H9 (cell line): ENCODE data around the gene AIPL1. TPM values are rescaled to one million over a fixed set of nuclear protein-coding genes. Genes with fewer than 3 reads are reported as not detected.

Experiments used
- DNase-seq: peaks from one replicate; pipeline ENCODE4 v3.0.0-alpha.2; 2017
- H2AFZ ChIP-seq: one replicate; pipeline ENCODE4 v1.6.1; 2013; ENCODE audit warnings: mild to moderate bottlenecking, low read length, control low read depth, moderate library complexity
- H2AK5ac ChIP-seq: 2 replicates; pipeline ENCODE4 v1.6.1; 2013; ENCODE audit warnings: low read length, control low read depth, mixed read lengths; ENCODE audit not compliant: insufficient read length
- H2BK120ac ChIP-seq: one replicate; pipeline ENCODE4 v1.6.1; 2013; ENCODE audit warnings: low read depth, mild to moderate bottlenecking, low read length, control low read depth, inconsistent platforms; ENCODE audit not compliant: poor library complexity, severe bottlenecking
- H2BK12ac ChIP-seq: 2 replicates; pipeline ENCODE4 v1.6.1; 2013; ENCODE audit warnings: low read length, control low read depth, mixed read lengths, low read depth; ENCODE audit not compliant: insufficient read length
- H2BK15ac ChIP-seq: 2 replicates; pipeline ENCODE4 v1.6.1; 2013; ENCODE audit warnings: low read depth, low read length, control low read depth
- H2BK20ac ChIP-seq: one replicate; pipeline ENCODE4 v1.6.1; 2013; ENCODE audit warnings: low read depth, mild to moderate bottlenecking, low read length, control low read depth, inconsistent platforms; ENCODE audit not compliant: poor library complexity, severe bottlenecking
- H2BK5ac ChIP-seq: 2 replicates; pipeline ENCODE4 v1.6.1; 2013; ENCODE audit warnings: low read length, control low read depth, mixed read lengths; ENCODE audit not compliant: insufficient read length
- H3K14ac ChIP-seq: 2 replicates; pipeline ENCODE4 v1.6.1; 2013; ENCODE audit warnings: low read length, control low read depth; ENCODE audit not compliant: insufficient read depth
- H3K18ac ChIP-seq: 2 replicates; pipeline ENCODE4 v1.6.1; 2013; ENCODE audit warnings: low read depth, mild to moderate bottlenecking, mixed read lengths, low read length, control low read depth; ENCODE audit not compliant: insufficient read length
- H3K23ac ChIP-seq: 2 replicates; pipeline ENCODE4 v1.6.1; 2013; ENCODE audit warnings: low read length, control low read depth, mixed read lengths, low read depth; ENCODE audit not compliant: insufficient read length
- H3K23me2 ChIP-seq: 2 replicates; pipeline ENCODE4 v1.6.1; 2013; ENCODE audit warnings: low read depth, mild to moderate bottlenecking, mixed read lengths, low read length, control low read depth; ENCODE audit not compliant: insufficient read length, poor library complexity, severe bottlenecking
- H3K27ac ChIP-seq: 2 replicates; pipeline ENCODE4 v1.5.1; 2013; ENCODE audit warnings: low read length, control low read depth, mixed read lengths, low read depth; ENCODE audit not compliant: insufficient read length
- H3K27me3 ChIP-seq: 2 replicates; pipeline ENCODE4 v1.6.1; 2013; ENCODE audit warnings: low read length, control low read depth, inconsistent platforms; ENCODE audit not compliant: insufficient read depth
- H3K4ac ChIP-seq: 2 replicates; pipeline ENCODE4 v1.6.1; 2013; ENCODE audit warnings: low read depth, mild to moderate bottlenecking, control low read depth, inconsistent platforms, low read length, moderate library complexity
- H3K4me1 ChIP-seq: 2 replicates; pipeline ENCODE4 v1.6.1; 2013; ENCODE audit warnings: low read length, control low read depth, inconsistent platforms; ENCODE audit not compliant: insufficient read depth
- H3K4me2 ChIP-seq: 2 replicates; pipeline ENCODE4 v1.6.1; 2013; ENCODE audit warnings: low read length, control low read depth, mixed read lengths; ENCODE audit not compliant: insufficient read length, insufficient read depth
- H3K56ac ChIP-seq: 2 replicates; pipeline ENCODE4 v1.6.1; 2013; ENCODE audit warnings: low read depth, mild to moderate bottlenecking, mixed read lengths, low read length, control low read depth; ENCODE audit not compliant: insufficient read length
- H3K79me1 ChIP-seq: 2 replicates; pipeline ENCODE4 v1.6.1; 2013; ENCODE audit warnings: low read depth, mild to moderate bottlenecking, moderate library complexity, low read length, control low read depth, inconsistent platforms; ENCODE audit not compliant: insufficient read depth, poor library complexity, severe bottlenecking
- H3K79me2 ChIP-seq: 2 replicates; pipeline ENCODE4 v1.6.1; 2013; ENCODE audit warnings: low read length, control low read depth, inconsistent platforms; ENCODE audit not compliant: insufficient read depth
- H3K9ac ChIP-seq: 2 replicates; pipeline ENCODE4 v1.6.1; 2013; ENCODE audit warnings: low read length, control low read depth, mixed read lengths; ENCODE audit not compliant: insufficient read length; ENCODE audit errors: extremely low read depth
- H3K9me3 ChIP-seq: one replicate; pipeline ENCODE4 v1.6.1; 2013; ENCODE audit warnings: low read depth, low read length, inconsistent platforms; ENCODE audit not compliant: control insufficient read depth
- H3T11ph ChIP-seq: one replicate; pipeline ENCODE4 v1.6.1; 2013; ENCODE audit warnings: mild to moderate bottlenecking, low read length, control low read depth, inconsistent platforms
- H4K20me1 ChIP-seq: one replicate; pipeline ENCODE4 v1.6.1; 2013; ENCODE audit not compliant: control insufficient read depth, insufficient read length, insufficient read depth
- H4K5ac ChIP-seq: 2 replicates; pipeline ENCODE4 v1.6.1; 2013; ENCODE audit warnings: low read depth, mild to moderate bottlenecking, mixed read lengths, low read length, control low read depth; ENCODE audit not compliant: insufficient read length
- H4K8ac ChIP-seq: replicated peaks from 2 replicates; pipeline ENCODE4 v1.6.1; 2013; ENCODE audit warnings: low read length, control low read depth, mixed read lengths, low read depth; ENCODE audit not compliant: insufficient read length
- H4K91ac ChIP-seq: 2 replicates; pipeline ENCODE4 v1.6.1; 2013; ENCODE audit warnings: low read depth, mild to moderate bottlenecking, moderate library complexity, mixed read lengths, low read length, control low read depth; ENCODE audit not compliant: insufficient read length
- H3K27ac Mint-ChIP-seq, 3 experiments: 2 replicates in 2 of 3; 3 replicates in 1 of 3; pipeline ENCODE4 v1.8.0; 2020 to 2021; ENCODE audit warnings: mixed read lengths in 3 of 3, mild to moderate bottlenecking in 1 of 3, moderate library complexity in 1 of 3
- H3K27me3 Mint-ChIP-seq: 2 replicates; pipeline ENCODE4 v1.8.0; 2021; ENCODE audit warnings: low read depth, mild to moderate bottlenecking, moderate library complexity, mixed read lengths
- H3K36me3 Mint-ChIP-seq, 3 experiments: 2 replicates in 2 of 3; 3 replicates in 1 of 3; pipeline ENCODE4 v1.8.0; 2020 to 2021; ENCODE audit warnings: low read depth in 3 of 3, mixed read lengths in 3 of 3; ENCODE audit not compliant: insufficient read depth in 1 of 3
- H3K4me1 Mint-ChIP-seq, 2 experiments: 2 replicates each; pipeline ENCODE4 v1.8.0; 2020; ENCODE audit warnings: mixed read lengths in 2 of 2
- H3K4me3 Mint-ChIP-seq, 2 experiments: 2 replicates in 1 of 2; 3 replicates in 1 of 2; pipeline ENCODE4 v1.8.0; 2020 to 2021; ENCODE audit warnings: mild to moderate bottlenecking in 2 of 2, mixed read lengths in 2 of 2, moderate library complexity in 1 of 2
- H3K9me3 Mint-ChIP-seq, 2 experiments: 2 replicates in 1 of 2; 3 replicates in 1 of 2; pipeline ENCODE4 v1.8.0; 2020; ENCODE audit warnings: mild to moderate bottlenecking in 2 of 2, mixed read lengths in 2 of 2, moderate library complexity in 1 of 2
- WGBS: extraction: QIAGEN DNeasy Blood & Tissue Kit; methylation state at CpG from one replicate; pipeline ENCODE4 v1.1.7; 2013; ENCODE audit warnings: missing lambda C conversion rate, low lambda C conversion rate, mixed read lengths; ENCODE audit not compliant: insufficient read length; ENCODE audit errors: extremely low coverage; 5-methylcytosine and 5-hydroxymethylcytosine counted together
- total RNA-seq: library from RNA; stranded (reverse); gene quantifications from 2 replicates; pipeline ENCODE4 v1.2.1, GENCODE V29; 2021
- TF ChIP-seq, protein P1 (sequence below): fragments of 200-600 bp; sonication (generic); conservative IDR thresholded peaks from 3 replicates; pipeline ENCODE4 v1.8.0; 2021; ENCODE audit warnings: antibody characterized with exemption, mild to moderate bottlenecking

The AIPL1 gene
- total RNA-seq, 1 experiment from 2014 or later = 0.57 TPM

DNA sequence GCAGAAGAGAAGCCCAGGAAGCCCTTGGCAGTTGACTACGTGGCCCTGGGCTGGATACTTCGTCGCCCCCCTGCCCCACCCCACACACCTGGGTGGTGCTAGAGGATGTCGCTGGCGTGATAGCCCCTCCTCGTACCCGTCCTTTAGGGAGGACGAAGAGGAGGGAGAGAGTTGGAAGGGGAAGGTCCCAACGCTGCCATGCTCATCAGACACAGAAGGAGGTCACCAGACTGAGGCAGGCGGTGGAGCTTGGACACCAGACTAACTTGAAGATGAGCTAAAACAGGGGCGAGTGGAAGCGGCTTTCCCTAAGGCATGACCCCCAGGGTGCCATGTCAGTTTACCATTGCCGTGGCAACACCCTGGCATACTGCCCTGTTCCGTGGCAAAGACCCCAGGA lies 11.0 kb downstream of the AIPL1 start:
- no CpG with 5 or more reads among the region's 14 CpGs for WGBS
- Histone ChIP-seq H3K79me1 (no peaks in the 10 kb centered on the region), H3K4me2 (no peak overlapping the region), H3K18ac (no peak overlapping the region), H4K91ac (no peak overlapping the region), H2BK5ac (no peak overlapping the region), H3K23me2 (no peaks in the 10 kb centered on the region), H3K79me2 (no peaks in the 10 kb centered on the region), H3K9me3 (no peaks in the 10 kb centered on the region), H2AFZ (no peak overlapping the region), H3K9ac (no peak overlapping the region), H2BK12ac (no peak overlapping the region), H3K4me1 (no peaks in the 10 kb centered on the region), H2AK5ac (no peak overlapping the region), H4K20me1 (no peaks in the 10 kb centered on the region), H3K56ac (no peak overlapping the region), H2BK15ac (no peak overlapping the region), H3K4ac (no peak overlapping the region), H3K23ac (no peak overlapping the region), H4K8ac (no peak overlapping the region), H2BK20ac (no peak overlapping the region), H4K5ac (no peak overlapping the region), H2BK120ac (no peak overlapping the region), H3K14ac (no peak overlapping the region), H3K27ac (no peak overlapping the region), H3K27me3 (no peaks in the 10 kb centered on the region), H3T11ph (no peak overlapping the region)
- peaks cover 1% of the 10 kb centered on the region for H3K27me3 Mint-ChIP-seq
- no peak overlapping the region; a peak in 1 of 5 replicates for H3K4me3 Mint-ChIP-seq
- DNase-seq = no peak
- H3K4me1 Mint-ChIP-seq = peaks cover 9 to 13% of the 10 kb centered on the region in 2 experiments
- H3K36me3 Mint-ChIP-seq = no peaks in the 10 kb centered on the region
- H3K27ac Mint-ChIP-seq = no peak overlapping the region
- TF ChIP-seq, protein P1, sequence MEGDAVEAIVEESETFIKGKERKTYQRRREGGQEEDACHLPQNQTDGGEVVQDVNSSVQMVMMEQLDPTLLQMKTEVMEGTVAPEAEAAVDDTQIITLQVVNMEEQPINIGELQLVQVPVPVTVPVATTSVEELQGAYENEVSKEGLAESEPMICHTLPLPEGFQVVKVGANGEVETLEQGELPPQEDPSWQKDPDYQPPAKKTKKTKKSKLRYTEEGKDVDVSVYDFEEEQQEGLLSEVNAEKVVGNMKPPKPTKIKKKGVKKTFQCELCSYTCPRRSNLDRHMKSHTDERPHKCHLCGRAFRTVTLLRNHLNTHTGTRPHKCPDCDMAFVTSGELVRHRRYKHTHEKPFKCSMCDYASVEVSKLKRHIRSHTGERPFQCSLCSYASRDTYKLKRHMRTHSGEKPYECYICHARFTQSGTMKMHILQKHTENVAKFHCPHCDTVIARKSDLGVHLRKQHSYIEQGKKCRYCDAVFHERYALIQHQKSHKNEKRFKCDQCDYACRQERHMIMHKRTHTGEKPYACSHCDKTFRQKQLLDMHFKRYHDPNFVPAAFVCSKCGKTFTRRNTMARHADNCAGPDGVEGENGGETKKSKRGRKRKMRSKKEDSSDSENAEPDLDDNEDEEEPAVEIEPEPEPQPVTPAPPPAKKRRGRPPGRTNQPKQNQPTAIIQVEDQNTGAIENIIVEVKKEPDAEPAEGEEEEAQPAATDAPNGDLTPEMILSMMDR = no peak
- H3K9me3 Mint-ChIP-seq = no peaks in the 10 kb centered on the region
